Stimulated activated naive CD4-positive, alpha-beta T cell treated with Interleukin-2 at 50 U/mL for 16 hours (primary cell): ENCODE data around the gene VAPA.

Source experiments
- DNase-seq: peaks from one replicate; lab custom pipeline; 2025; lab: John Stamatoyannopoulos, UW

The VAPA gene

GRCh38 chr18:9943311-9943710 is 29.5 kb downstream of the VAPA start:
- DNase-seq = no peak

- no peak for DNase-seq
Measured at GRCh38 chr18:9944805-9945204, 31.0 kb downstream of the VAPA start.

- DNase-seq = no peak
Measured at GRCh38 chr18:9946831-9947230, 33.0 kb downstream of the VAPA start.

GRCh38 chr18:9947248-9947647 is 33.4 kb downstream of the VAPA start:
- no peak for DNase-seq

- DNase-seq = no peak
Measured at GRCh38 chr18:9949315-9949714, 35.5 kb downstream of the VAPA start.

- no peak for DNase-seq
Measured at GRCh38 chr18:9949861-9950260, 36.0 kb downstream of the VAPA start.

- DNase-seq = no peak
Measured at GRCh38 chr18:9950289-9951016, 36.6 kb downstream of the VAPA start.

- no peak for DNase-seq
Measured at GRCh38 chr18:9951022-9951859, 37.4 kb downstream of the VAPA start.

GRCh38 chr18:9952633-9953416 is 39.0 kb downstream of the VAPA start:
- no peak for DNase-seq

- no peak for DNase-seq
Measured at GRCh38 chr18:9958861-9959399, 45.1 kb downstream of the VAPA start.

- DNase-seq = no peak
Measured at GRCh38 chr18:9959564-9959963, 45.7 kb downstream of the VAPA start.

- DNase-seq = no peak
Measured at GRCh38 chr18:9960258-9960904, 46.6 kb downstream of the VAPA start.

GRCh38 chr18:9961041-9961440 is 47.2 kb downstream of the VAPA start:
- DNase-seq = no peak

- DNase-seq = no peak
Measured at GRCh38 chr18:9965711-9966624, 52.2 kb downstream of the VAPA start.

- no peak for DNase-seq
Measured at GRCh38 chr18:9968081-9968848, 54.4 kb downstream of the VAPA start.

- no peak for DNase-seq
Measured at GRCh38 chr18:9969247-9969646, 55.4 kb downstream of the VAPA start.

GRCh38 chr18:9971313-9971920 is 57.6 kb downstream of the VAPA start:
- DNase-seq = peak; percentile 26

- DNase-seq = no peak
Measured at GRCh38 chr18:9973470-9973869, 59.7 kb downstream of the VAPA start.

GRCh38 chr18:9974279-9974915 is 60.6 kb downstream of the VAPA start:
- DNase-seq = no peak
